ENCODE measurements around the gene ALPL.
A peak's percentile ranks its signal among the peaks of the same experiment; 100 is the strongest.

The ALPL gene

GRCh38 chr1:21598904-21599303, 89.7 kb downstream of the ALPL start:
- DNase-seq (ENCODE audit: low read depth in 2 of 2) = no peak

GRCh38 chr1:21599402-21599801, 90.2 kb downstream of the ALPL start:
- no peak for DNase-seq (ENCODE audit: low read depth in 2 of 2)

- DNase-seq (ENCODE audit: low read depth in 2 of 2) = no peak
These were observed 92.2 kb downstream of the ALPL start for GRCh38 chr1:21601278-21602048.

GRCh38 chr1:21603177-21604138, 94.2 kb downstream of the ALPL start:
- no peak for DNase-seq (ENCODE audit: low read depth in 2 of 2)

- DNase-seq (ENCODE audit: low read depth in 2 of 2) = no peak
These were observed 95.2 kb downstream of the ALPL start for GRCh38 chr1:21604208-21604957.

GRCh38 chr1:21605012-21605715, 95.9 kb downstream of the ALPL start:
- no peak for DNase-seq (ENCODE audit: low read depth in 2 of 2)

- no peak for DNase-seq (ENCODE audit: low read depth in 2 of 2)
These were observed 96.9 kb downstream of the ALPL start for GRCh38 chr1:21605964-21606705.

- peak in 1 of 2 donors; percentile 6 for DNase-seq (ENCODE audit: low read depth in 2 of 2)
These were observed 98.6 kb downstream of the ALPL start for GRCh38 chr1:21607549-21608529.

GRCh38 chr1:21608798-21609197, 99.6 kb downstream of the ALPL start:
- no peak for DNase-seq (ENCODE audit: low read depth in 2 of 2)

- no peak for DNase-seq (ENCODE audit: low read depth in 2 of 2)
These were observed 100.8 kb downstream of the ALPL start for GRCh38 chr1:21610027-21610426.

GRCh38 chr1:21610989-21611785, 102.0 kb downstream of the ALPL start:
- no peak for DNase-seq (ENCODE audit: low read depth in 2 of 2)

GRCh38 chr1:21612057-21612456, 102.8 kb downstream of the ALPL start:
- DNase-seq (ENCODE audit: low read depth in 2 of 2) = no peak

GRCh38 chr1:21613072-21613867, 104.0 kb downstream of the ALPL start:
- no peak for DNase-seq (ENCODE audit: low read depth in 2 of 2)

- no peak for DNase-seq (ENCODE audit: low read depth in 2 of 2)
These were observed 105.3 kb downstream of the ALPL start for GRCh38 chr1:21614419-21615115.

- no peak for DNase-seq (ENCODE audit: low read depth in 2 of 2)
These were observed 107.1 kb downstream of the ALPL start for GRCh38 chr1:21616372-21616771.

GRCh38 chr1:21617126-21617738, 108.0 kb downstream of the ALPL start:
- DNase-seq (ENCODE audit: low read depth in 2 of 2) = no peak

GRCh38 chr1:21618059-21618458, 108.8 kb downstream of the ALPL start:
- no peak for DNase-seq (ENCODE audit: low read depth in 2 of 2)
